SK-N-SH treated with all-trans-retinoic acid at 6 μM for 48 hours (cell line): ENCODE measurements around the gene NR1D2.

Experiments used
- ARNTL ChIP-seq: fragments of 450-650 bp; formaldehyde crosslinking; IDR thresholded peaks from 2 replicates; pipeline ENCODE4 v1.5.0; 2020; ENCODE audit warnings: low read depth, mild to moderate bottlenecking, moderate library complexity, borderline replicate concordance
- GLIS3 ChIP-seq: fragments of 250-450 bp; sonication (Bioruptor Pico); IDR thresholded peaks from 2 replicates; pipeline ENCODE4 v1.5.0; 2020; ENCODE audit warnings: mild to moderate bottlenecking, moderate library complexity
- TCF4 ChIP-seq: fragments of 250-450 bp; sonication (Bioruptor Pico); IDR thresholded peaks from 2 replicates; pipeline ENCODE4 v1.8.0; 2021; ENCODE audit warnings: mild to moderate bottlenecking, moderate library complexity, borderline replicate concordance
- ZFP3 ChIP-seq: fragments of 250-450 bp; sonication (Bioruptor Pico); IDR thresholded peaks from 2 replicates; pipeline ENCODE4 v1.5.0; 2020; ENCODE audit warnings: mild to moderate bottlenecking, moderate library complexity
- ZNF565 ChIP-seq: fragments of 450-650 bp; formaldehyde crosslinking; conservative IDR thresholded peaks from 2 replicates; pipeline ENCODE4 v1.5.0; 2020; ENCODE audit warnings: low read depth, mild to moderate bottlenecking, moderate library complexity
- ZNF70 ChIP-seq: fragments of 450-650 bp; formaldehyde crosslinking; IDR thresholded peaks from 2 replicates; pipeline ENCODE4 v1.5.0; 2020; ENCODE audit warnings: mild to moderate bottlenecking, moderate library complexity
- TF ChIP-seq, protein P1 (sequence below): fragments of 250-450 bp; sonication (Bioruptor Pico); IDR thresholded peaks from 2 replicates; pipeline ENCODE4 v1.8.0; 2020; ENCODE audit warnings: mild to moderate bottlenecking, moderate library complexity, borderline replicate concordance
- TF ChIP-seq, protein P2 (sequence below): fragments of 250-450 bp; sonication (Bioruptor Pico); IDR thresholded peaks from 2 replicates; pipeline ENCODE4 v1.5.1; 2021; ENCODE audit warnings: mild to moderate bottlenecking, moderate library complexity

- TF ChIP-seq ARNTL (CRISPR knock-in tag), result no peak
- no peak for TF ChIP-seq ZNF70 (CRISPR knock-in tag)
- no peak for TF ChIP-seq ZNF565 (CRISPR knock-in tag)
- TF ChIP-seq, protein P1, sequence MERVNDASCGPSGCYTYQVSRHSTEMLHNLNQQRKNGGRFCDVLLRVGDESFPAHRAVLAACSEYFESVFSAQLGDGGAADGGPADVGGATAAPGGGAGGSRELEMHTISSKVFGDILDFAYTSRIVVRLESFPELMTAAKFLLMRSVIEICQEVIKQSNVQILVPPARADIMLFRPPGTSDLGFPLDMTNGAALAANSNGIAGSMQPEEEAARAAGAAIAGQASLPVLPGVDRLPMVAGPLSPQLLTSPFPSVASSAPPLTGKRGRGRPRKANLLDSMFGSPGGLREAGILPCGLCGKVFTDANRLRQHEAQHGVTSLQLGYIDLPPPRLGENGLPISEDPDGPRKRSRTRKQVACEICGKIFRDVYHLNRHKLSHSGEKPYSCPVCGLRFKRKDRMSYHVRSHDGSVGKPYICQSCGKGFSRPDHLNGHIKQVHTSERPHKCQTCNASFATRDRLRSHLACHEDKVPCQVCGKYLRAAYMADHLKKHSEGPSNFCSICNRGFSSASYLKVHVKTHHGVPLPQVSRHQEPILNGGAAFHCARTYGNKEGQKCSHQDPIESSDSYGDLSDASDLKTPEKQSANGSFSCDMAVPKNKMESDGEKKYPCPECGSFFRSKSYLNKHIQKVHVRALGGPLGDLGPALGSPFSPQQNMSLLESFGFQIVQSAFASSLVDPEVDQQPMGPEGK (CRISPR knock-in tag), result no peak
- TF ChIP-seq, protein P2, sequence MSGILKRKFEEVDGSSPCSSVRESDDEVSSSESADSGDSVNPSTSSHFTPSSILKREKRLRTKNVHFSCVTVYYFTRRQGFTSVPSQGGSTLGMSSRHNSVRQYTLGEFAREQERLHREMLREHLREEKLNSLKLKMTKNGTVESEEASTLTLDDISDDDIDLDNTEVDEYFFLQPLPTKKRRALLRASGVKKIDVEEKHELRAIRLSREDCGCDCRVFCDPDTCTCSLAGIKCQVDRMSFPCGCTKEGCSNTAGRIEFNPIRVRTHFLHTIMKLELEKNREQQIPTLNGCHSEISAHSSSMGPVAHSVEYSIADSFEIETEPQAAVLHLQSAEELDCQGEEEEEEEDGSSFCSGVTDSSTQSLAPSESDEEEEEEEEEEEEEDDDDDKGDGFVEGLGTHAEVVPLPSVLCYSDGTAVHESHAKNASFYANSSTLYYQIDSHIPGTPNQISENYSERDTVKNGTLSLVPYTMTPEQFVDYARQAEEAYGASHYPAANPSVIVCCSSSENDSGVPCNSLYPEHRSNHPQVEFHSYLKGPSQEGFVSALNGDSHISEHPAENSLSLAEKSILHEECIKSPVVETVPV (CRISPR knock-in tag), result no peak
- TF ChIP-seq GLIS3 (CRISPR knock-in tag), result no peak
- TF ChIP-seq ZFP3 (CRISPR knock-in tag), result no peak
- no peak for TF ChIP-seq TCF4 (CRISPR knock-in tag)
Measured at GRCh38 chr3:24012589-24013269, 67.6 kb downstream of the NR1D2 start.
